ENCODE data around the gene SMAP2.

SMAP2 gene

GRCh38 chr1:40469327-40469726, 95.8 kb downstream of the SMAP2 start:
- H3K4me3 ChIP-seq (ENCODE audit: low read depth, low read length) = no peak overlapping the region
- TF ChIP-seq CTCF (IDR thresholded peaks at IDR 0.05; ENCODE audit: low read depth, low read length) (no peak), MYC (IDR thresholded peaks at IDR 0.05; ENCODE audit: low read depth, low read length) (no peak), POLR2A (IDR thresholded peaks at IDR 0.05; ENCODE audit: extremely low read depth, insufficient read length) (no peak), MAX (IDR thresholded peaks at IDR 0.05; ENCODE audit: low read depth, low read length) (no peak)
- DNase-seq (ENCODE audit: low read depth) = no peak
